Brain pericyte (primary cell): Measurements from ENCODE around the gene TCEA3.

ENCODE experiments used
- DNase-seq: peaks from one replicate; pipeline ENCODE4 v3.0.0-alpha.2; 2012; ENCODE audit warnings: low read depth, low spot score

The TCEA3 gene

DNA sequence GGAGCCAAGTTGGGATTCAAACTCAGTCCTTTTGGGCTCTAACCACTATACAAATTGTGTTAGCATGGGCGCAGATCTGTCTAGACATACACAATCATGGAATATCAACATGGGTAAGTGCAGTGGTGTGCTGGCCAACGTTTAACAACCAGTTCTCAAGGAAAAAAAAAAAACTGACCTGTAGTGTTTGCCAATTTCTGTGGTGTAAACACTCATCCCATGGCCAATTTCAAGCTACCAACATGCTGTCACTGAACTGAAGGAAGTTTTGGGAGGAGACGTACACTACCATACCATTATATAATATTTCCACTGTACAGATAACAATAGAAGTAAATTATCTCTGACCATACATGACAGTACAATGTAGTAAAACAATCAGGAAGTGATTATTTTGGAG lies 3.2 kb downstream of the TCEA3 start:
- DNase-seq: no peak

DNA sequence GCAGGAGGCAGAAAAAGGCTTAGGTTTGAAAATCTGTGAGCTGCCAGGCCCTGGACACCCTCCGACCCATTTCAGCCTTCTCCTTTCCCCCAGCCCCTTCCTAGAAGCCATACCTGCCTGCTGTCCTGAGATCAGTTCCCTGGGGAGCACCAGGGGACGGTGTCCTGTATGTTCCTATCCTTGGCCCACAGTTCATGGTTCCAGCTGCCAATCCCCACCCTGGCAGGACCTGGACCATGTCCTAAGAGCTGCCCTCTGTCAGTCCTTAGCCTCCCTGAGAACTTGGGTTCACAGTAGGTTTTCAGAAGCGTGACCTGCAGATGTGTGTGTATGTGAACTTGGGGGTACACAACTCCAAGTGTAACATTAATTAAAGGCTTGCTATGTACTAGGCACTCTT lies 3.8 kb downstream of the TCEA3 start:
- DNase-seq: no peak

DNA sequence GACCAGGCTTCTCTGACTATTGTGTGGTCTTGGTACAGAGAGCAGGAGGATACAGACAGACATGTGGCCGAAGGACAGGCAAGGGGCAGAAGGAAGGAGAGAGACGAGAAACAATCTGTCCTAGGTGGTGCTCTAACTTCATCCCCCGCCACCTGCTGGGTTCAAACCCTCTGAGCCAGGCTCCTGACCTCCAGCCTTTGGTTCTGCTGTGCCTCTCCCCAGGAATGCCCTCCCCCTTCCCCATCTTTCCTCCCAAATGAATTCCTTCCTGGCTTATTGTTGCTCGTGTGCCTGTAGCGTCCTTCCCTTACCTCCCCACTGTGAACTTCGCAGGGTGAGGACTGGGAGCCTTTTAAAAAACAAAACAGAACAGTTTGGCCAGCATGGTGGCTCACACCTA lies 5.4 kb downstream of the TCEA3 start:
- no peak for DNase-seq

DNA sequence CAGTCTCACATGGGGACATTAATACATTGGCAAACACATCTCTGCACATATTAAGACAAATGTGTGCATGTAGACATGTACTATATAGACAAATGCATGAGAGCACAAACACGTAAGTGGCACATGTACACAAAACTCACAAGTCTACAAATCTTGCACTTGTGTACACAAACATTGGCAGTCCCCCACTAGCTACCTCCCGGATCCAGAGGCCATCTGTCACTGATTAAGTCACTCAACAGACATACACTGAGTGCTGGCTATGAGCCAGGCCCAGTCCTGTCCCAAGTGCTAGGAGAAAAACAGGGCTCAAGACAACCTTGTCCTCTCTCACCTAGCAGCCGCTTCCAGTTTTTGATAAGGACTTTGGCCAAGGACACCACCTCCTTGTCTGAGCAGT lies 7.0 kb downstream of the TCEA3 start:
- no peak for DNase-seq

DNA sequence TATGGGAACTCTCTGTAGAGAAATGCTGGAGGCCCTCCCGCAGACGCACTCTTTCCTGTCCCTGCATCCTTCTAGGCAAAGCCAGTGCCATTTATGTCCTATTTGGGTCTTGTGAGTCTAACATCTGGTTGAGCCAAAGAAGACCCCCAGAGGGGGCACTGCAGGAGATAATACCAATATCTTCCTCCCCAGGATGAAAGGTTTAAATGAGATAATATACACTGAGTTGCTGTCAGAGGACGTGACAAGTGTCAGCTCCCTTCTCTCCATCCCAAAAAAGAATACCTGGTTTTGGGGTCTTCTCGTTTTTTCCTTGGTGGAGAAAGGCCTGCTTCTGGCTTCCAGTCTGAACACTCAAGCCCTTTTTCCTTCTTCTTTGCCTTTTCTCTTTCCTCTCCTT lies 7.6 kb downstream of the TCEA3 start:
- DNase-seq: no peak

DNA sequence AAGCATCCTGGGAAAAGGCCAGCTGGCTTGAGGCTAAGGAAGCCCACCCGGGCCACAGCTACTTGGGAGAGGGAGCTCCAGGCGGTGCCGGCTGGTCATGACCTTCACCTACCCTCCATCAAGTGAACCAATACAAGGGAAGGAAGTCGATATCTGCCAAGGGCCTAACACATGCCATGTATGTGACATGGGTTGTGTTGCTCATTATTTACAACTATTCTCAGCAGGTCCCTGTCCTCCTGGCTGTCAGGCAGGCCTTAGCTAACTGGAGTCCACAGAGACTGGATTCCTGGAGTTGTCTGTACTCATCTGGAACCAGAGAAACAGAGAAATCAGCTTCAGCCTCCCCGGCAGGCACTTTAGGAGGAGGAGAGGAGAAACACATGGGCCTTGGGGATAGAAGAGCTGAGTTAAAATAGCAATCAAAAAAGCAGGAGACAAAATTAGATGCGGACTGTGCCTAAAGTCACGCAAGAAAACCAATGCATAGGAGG lies 15.7 kb downstream of the TCEA3 start:
- DNase-seq: no peak

DNA sequence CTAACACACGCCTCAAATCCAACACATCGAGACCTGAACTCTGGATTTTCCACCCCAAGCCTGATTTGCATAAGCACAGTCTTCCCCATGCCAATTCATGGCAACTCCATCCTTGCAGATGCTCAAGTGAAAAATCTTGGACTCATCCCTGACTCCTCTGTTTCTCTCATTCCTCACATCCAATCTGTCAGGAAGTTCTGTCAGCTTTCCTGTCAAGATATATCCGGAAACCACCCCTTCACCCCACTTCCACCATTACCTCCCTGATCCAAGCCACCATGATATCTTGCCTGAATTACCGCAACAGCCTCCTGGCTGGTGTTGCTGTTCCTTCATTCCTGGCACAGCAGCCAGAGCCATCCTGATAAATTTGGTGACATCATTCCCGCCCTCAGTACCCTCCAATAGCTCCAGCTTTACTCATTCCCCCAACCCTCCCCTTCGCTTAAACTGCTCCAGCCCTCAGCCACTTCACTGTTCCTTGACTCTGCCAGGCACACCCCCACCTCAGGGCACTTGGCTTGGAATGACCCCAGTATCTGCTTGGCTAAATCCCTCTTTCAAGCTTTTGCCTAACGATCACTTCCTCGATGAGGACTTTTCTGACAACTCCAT lies 17.4 kb downstream of the TCEA3 start:
- no peak for DNase-seq

DNA sequence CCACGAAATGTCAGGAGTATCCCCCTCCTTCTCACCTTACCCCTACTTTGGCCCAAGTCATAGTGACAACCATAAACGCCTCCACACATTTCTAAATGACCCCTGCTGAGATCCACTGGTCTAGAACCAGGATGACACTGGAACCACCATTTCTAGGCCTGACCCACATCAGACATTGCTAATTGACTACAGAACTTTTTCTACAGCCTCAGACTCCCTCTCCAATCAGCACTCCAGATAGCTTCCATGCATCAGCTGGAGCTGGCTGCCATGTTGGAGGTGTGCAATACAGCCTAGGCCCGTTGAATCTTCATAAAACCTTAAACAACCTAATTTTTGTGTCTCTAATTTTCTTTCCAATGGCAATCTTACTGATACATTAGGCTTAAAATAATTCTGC lies 18.6 kb downstream of the TCEA3 start:
- DNase-seq: no peak

DNA sequence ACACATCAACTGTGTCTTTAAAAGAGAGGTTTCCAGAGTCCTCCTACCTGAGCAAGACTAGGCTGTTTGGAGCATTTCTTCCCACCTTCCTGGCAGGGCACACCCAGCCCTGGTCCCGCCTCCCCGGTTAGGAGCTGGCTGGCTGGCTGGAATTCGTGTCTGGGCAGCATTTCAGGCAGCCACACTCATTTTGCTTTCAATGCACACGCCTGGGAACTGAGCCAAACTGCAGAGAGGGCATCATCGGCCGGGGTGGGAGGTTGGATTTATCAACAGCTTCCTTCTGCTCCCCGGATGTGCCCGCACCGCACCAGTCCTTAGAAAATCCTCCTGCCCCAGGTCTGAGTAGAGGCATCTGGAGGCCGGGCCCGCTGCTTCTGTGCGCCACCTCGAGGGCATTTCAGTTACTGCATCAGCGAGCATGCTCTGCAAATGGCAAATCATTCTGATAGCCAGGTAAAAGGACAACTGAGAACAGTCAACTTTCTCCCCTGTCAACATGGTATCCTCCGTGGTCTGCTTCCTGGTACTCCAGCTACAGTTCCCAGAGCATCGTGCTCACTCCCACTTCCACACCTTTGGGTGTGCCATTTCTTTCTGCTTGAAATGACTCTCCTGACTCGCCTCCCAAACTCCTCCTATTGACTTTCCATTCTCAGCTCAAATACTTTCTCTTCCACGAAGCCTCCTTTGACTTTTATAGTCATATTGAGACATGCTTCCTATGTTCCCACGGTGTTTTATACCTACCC lies 20.6 kb downstream of the TCEA3 start:
- DNase-seq: peak; percentile 74

DNA sequence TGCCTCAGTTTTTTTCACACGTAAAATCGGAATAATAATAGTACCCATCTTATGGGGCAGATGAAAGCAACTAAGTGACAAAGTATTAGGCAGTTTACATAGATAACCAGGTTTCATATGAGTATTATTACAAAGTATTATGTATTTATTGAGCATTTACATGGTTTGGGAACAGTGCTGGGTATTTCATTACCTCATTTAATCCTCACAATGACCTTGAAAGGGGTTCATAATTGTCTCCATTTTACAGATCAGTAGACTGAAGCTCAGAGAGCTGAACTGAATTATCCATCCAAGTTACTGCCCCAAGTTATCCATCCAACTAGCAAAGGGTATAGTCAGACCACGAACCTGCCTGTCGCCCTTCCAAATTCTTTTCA lies 21.2 kb downstream of the TCEA3 start:
- no peak for DNase-seq

DNA sequence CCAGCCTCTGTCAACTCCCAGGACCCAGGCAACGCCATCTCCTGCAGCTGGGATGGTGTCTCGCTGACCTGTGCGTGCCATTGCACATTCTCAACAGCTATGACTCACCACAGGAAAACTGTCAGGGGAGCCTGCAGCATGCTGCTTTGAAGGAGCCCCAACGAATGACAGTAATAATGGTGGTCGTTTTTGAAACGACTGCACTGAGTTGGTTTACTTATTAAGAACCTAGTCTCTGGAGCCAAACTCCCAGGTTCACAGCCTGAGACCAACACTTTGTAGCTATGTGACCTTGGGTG lies 21.6 kb downstream of the TCEA3 start:
- no peak for DNase-seq

DNA sequence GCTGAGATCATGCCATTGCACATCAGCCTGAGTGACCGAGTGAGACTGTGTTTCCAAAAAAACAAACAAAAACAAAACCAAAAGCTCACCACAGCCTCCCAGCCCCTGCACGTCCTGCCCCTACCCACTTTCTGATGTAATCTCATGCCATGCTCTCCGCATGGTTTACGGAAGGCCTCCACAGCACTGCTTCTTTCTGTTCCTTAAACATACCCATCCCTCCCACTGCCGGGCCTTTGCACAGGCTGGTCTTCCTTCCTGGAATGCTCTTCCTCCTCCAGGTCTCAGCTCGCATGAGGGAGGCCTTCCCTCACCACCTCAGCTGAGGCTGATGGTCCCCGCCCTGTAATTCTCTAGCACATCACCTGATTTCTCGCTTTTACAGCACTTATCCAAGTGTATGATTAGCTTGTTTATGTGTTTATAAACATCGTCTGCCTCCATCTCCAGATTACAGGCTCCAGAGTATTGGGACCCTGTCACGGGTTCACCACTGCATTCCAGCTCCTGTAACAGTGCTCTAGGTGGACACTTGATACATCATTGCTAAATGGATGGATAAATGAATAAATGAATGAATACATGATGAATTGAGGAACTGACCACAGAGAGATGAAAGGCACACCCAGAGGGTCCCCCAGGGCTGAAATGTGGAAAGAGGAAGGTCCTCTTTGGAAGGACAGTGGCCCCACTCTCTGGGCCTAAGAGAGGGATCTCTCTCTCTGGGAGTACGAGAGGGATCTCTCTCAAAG lies 22.1 kb downstream of the TCEA3 start:
- no peak for DNase-seq

DNA sequence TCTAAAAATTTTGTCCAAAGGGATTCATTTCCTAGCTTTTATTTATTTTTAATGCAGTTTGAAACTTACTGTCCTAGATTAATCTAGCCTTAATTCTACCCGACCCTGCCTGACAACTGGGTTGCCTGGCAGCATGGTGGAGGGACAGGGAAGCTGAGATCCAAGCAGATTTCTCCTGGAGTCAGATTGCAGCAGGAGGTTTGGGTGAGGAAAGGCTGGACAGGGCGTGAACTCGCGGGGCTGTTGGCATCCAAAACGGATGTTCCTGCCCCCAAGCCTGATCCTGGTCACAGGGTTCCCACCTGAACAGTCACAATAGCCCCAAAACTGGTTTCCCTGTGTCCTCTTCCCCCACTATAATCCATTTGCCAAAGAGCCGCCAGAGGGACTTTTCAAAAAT lies 23.2 kb downstream of the TCEA3 start:
- DNase-seq: no peak

DNA sequence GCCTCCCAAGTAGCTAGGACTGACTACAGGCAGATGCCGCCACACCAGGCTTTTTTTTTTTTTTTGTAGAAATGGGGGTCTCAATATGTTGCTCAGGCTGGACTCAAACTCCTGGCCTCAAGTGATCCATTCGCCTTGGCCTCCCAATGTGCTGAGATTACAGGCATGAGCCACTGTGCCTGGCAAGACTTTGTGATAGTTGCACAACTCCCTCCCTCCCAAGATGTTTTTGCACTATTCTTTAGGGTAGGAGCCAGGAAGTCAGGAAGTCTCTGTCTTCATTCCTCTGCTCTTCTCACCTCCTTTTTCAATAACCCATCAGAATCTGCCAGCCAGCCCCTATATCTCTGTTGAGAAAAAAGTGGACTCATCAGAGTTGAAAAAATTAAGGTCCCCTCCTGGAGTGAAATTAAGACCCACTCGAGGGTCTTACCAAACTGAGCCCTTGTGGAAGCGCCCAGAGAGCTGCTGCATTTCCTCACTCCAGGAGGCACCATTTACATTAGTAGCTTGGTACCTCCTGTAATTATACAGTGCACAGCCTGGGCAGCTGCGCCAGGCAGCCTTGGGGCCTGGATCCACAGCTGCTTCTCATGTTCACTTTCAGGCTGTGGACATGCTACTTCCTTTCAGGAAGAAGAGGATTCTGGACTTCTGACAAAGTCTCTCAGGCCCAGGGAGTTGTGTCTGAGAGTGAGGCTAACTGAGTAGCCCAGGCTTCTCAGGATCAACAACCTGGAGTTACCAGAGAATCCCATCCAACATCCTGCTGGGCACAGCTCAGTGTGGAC lies 24.0 kb downstream of the TCEA3 start:
- no peak for DNase-seq

DNA sequence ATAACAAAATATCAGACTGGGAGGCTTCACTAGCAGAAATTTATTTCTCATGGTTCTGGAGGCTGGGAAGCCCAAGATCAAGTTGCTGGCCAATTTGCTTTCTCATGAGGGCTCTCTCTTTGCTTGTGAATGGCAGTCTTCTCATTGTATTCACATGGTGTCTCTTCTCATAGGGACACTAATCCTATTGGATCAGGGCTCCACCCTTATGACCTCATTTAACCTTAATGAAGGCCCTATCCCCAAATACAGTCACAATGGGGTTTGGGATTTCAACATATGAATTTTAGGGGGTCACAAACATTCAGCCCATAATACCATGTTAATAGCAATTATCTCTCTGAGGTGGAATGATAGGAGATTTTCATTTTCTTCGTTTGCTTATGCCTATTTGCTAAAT lies 25.3 kb downstream of the TCEA3 start:
- DNase-seq: no peak

DNA sequence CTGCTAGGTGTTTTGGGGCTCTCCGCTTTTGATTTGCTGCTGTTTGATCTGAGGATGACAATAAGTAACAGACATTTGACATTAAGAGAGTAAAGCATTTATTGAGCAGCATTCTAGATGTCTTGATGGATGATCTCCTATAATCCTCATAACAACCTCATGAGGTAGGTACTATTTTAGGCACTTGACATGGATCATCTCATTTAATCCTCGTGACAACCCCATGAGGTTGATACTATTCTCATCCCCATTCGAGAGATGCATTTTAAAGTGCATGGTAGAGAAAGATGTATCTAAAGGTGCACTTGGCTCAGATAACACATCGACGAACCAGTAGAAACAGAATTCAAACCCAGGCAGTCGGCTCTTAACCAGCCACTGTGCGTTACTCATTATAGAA lies 26.6 kb downstream of the TCEA3 start:
- DNase-seq: no peak

DNA sequence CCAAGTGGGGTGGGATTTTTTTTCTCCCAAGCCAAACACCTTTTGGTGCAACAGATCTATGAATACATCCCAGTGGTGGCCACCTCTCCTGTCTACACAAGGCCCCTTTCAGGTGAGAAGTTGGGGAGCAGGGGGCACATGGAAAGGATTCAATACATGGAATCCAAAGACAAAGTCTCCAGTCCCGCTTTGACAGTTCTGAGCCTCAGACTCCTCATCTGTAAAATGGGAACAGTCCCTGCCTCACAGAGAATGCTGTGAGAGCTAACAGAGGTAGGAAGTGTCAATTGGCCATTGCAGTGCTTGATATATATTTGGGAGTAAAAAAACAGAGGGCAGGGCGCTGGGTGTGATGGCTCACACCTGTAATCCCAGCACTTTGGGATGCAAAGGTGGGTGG lies 28.2 kb downstream of the TCEA3 start:
- no peak for DNase-seq

DNA sequence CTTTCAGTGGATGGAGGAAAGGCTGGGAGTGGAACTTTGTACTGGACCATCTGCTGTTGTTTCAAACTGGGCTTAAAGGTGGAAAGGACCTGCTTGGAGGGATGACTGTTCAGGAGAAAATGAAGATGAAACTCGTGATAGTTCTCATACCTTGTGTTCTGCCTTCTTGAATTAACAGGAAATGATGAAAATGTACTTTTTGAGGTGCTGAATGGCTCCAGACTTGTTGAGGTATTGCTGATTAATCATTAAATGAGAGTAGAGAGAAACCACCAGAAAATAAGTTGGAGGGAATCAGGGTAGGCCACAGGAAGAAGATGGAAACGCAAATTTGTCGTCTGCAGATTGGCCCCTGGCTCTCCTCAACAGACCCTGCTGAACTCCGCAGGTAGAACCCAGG lies 28.7 kb downstream of the TCEA3 start:
- DNase-seq: no peak

DNA sequence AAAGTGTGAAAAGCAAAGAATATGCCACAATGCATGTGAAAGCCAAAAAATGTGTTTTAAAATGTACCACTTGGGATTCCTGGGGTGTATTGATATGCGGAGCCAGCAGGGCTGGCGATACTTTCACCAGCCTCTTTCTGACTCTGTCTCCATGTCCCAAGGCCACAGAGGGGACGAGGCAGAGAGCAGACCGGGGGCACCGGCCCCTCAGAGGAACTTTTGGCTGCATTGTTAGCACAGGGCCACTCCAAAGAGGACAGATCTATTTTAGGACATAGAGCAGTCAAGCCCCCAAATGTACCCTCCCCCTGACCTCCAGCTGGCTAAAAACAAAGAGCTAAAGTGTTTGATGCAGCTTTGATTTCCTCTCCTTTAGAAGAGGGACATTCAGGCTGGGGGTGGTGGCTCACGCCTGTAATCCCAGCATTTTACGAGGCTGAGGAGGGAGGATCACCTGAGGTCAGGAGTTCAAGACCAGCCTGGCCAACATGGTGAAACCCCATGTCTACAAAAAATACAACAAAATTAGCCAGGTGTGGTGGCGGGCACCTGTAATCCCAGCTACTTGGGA lies 29.3 kb downstream of the TCEA3 start:
- DNase-seq: no peak

DNA sequence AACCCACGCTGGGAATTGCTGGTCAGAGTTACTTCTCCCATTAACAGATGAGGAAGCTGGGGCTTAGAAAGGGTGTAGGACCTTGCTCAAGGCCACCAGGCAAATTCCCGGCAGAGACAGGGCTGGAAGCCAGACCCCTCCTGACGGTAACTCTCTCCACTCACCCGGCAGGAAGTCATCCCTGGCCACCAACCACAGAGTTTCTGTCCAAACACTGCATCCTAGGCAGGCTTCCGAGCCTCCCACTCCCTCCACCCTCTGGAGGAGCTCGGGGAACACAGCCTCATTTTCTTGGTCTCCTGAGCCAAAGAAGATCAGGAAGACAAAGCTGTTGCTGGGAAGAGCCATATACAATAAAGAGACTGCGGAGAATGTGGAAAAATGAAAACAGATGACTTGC lies 29.9 kb downstream of the TCEA3 start:
- DNase-seq: no peak

DNA sequence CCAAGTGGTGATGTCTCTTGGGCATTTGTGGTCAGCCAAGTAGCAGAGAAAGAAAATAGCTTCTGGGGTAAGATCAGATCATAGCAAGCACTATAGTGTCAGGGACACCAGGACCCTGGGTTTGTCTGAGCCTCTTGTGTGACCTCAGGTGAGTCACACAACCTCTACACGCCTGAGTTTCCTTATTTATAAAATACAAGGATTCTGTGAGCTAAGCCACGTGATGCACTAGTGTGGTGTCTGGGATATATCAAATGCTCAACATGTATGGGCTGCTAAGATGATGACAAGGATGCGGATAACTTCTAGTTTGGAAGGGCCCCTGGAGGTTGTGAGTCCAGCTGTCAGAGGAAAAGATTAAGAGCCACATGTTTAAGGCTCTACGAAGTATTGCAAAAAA lies 30.4 kb downstream of the TCEA3 start:
- DNase-seq: no peak

DNA sequence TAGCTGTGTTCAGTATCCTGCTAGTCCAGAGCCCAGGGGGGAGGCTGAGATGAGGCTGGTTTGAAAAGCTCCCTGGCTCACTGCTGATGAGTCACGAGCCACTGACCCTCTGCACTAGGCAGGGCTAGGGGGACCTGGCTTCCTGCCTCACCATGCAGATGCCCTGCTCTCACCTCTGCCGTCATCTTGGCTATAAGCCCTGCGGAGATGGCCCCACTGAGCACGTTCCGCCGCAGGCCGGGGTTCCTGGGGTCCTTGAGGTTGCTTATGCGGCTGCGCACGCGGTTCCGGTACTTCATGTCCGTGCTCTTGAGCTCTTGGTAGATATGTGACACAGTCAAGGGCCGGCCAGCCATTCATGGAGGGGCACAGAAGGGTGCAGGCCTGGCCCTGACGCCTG lies 30.8 kb downstream of the TCEA3 start:
- peak; percentile 68 for DNase-seq
